ENCODE data around the gene XPR1.
A peak's percentile ranks its signal among the peaks of the same experiment; 100 is the strongest.

XPR1 gene

DNA sequence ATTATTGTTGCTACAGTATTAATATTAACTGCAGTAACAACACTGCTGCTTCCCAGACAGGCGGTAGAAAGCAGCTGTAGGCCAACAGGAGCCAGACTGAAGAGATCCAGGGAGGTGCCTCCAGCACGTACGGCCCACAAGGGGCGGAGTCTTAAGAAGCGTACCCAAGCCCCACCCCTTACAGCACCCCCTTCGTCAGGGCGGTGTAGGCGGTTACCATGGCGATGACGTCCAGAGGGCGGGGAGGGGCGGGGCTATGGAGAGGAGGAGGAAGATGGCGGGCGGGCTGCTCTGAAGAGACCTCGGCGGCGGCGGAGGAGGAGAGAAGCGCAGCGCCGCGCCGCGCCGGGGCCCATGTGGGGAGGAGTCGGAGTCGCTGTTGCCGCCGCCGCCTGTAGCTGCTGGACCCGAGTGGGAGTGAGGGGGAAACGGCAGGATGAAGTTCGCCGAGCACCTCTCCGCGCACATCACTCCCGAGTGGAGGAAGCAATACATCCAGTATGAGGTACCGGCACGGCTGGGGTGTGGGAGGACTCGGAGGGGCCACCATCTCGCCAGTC, at the start of gene XPR1:
XPR1 (plus strand) TSS at position 257 of the 560 bp plus-strand sequence; CDS start at position 437, 180 bp downstream.
- in situ Hi-C loops (cut with MboI; ENCODE audit: low sequenced_read_pairs, unreplicated experiment) = no loop called here
- TF ChIP-seq, protein P1, sequence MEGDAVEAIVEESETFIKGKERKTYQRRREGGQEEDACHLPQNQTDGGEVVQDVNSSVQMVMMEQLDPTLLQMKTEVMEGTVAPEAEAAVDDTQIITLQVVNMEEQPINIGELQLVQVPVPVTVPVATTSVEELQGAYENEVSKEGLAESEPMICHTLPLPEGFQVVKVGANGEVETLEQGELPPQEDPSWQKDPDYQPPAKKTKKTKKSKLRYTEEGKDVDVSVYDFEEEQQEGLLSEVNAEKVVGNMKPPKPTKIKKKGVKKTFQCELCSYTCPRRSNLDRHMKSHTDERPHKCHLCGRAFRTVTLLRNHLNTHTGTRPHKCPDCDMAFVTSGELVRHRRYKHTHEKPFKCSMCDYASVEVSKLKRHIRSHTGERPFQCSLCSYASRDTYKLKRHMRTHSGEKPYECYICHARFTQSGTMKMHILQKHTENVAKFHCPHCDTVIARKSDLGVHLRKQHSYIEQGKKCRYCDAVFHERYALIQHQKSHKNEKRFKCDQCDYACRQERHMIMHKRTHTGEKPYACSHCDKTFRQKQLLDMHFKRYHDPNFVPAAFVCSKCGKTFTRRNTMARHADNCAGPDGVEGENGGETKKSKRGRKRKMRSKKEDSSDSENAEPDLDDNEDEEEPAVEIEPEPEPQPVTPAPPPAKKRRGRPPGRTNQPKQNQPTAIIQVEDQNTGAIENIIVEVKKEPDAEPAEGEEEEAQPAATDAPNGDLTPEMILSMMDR (IDR thresholded peaks at IDR 0.05; ENCODE audit: borderline replicate concordance, control extremely low read depth, extremely low read depth, insufficient read depth, missing control alignments) = peak; percentile 7
- DNase-seq (ENCODE audit: low spot score) = peak; percentile 95

DNA sequence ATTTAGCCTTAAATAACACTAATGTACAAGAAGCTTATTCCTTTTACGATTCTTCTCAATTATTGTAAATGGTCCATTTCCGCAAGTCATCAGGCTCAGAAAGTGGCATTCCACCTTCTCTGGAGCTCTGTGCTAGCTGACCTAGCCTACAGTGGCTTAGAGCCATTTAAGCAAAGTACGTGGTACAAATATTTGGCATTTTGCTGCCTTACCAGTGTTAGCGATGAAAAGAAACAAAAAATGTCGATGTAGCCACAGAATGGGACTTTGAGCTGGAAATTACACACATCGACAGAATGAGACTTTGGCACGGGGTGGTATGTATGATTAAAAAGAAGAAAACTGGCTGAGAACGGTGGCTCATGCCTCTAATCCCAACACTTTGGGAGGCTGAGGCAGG, 47.0 kb upstream of the XPR1 start:
- in situ Hi-C loops (cut with MboI; ENCODE audit: low sequenced_read_pairs, unreplicated experiment) = no loop called here
- TF ChIP-seq, protein P1 (IDR thresholded peaks at IDR 0.05; ENCODE audit: borderline replicate concordance, control extremely low read depth, extremely low read depth, insufficient read depth, missing control alignments) = no peak
- DNase-seq (ENCODE audit: low spot score) = no peak

DNA sequence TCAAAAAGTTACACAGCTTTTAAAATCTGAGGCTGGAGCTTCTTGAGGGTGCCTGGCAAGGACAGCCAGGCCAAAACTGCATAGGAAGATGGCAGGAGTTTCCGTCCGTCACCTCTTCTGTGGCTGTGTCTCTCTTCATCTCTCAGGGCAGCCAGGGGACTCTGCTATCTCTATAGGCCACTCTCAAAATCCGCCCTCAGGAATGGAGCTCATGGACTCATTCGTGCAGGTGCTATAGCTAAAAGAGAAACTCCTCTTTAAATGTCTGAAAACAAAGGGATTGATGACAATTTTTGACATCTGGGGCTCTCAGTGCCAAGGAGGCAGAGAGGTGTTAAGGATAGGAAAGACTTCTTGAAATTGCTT, 45.8 kb upstream of the XPR1 start:
- DNase-seq (ENCODE audit: low spot score) = no peak

DNA sequence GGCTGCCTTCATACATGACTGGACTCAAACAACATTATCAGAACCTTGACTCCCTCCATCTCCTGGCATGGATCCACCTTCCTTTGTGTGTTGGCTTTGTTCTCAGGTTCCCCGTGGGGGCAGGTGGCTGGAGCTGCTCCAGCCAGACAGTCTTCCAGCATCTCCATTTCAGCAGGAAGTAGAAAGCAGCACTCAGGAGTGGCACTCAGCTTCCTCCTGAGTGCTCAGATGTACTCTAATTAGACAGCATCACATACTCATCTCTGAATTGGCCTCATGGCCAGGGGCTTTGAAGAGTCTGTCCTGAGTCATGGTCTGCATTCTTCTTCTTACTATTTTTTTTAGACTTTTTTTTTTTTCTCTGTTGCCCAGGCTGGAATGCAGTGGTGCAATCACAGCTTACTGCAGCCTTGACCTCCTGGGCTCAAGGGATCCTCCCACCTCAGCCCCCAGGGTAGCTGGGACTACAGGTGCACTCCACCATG, 45.1 kb upstream of the XPR1 start:
- TF ChIP-seq, protein P1 (IDR thresholded peaks at IDR 0.05; ENCODE audit: borderline replicate concordance, control extremely low read depth, extremely low read depth, insufficient read depth, missing control alignments) = no peak
- in situ Hi-C loops (cut with MboI; ENCODE audit: low sequenced_read_pairs, unreplicated experiment) = no loop called here
- DNase-seq (ENCODE audit: low spot score) = no peak

More for the DNA sequence above, 45.8 kb upstream of the XPR1 start:
- in situ Hi-C loops (cut with MboI; ENCODE audit: low sequenced_read_pairs, unreplicated experiment) = no loop called here
- TF ChIP-seq, protein P1 (IDR thresholded peaks at IDR 0.05; ENCODE audit: borderline replicate concordance, control extremely low read depth, extremely low read depth, insufficient read depth, missing control alignments) = no peak

DNA sequence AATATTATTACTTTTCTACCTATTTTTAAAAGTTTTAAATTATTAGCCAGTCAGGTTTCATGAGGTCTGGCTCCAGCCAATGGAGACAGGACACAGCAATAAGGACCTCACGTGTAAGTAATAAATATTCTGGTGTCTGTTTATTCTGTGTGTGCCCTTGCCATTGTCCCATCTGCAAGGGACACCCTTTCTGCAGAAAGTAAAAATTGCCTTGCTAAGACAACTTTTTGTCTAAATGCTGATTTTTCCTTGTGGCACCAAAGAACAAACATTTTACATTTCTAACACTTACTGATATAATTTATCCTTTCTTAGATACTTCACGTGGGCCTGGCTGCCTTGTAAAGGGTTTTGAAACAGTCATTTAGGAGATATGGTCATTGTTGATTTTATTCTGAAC, 43.7 kb upstream of the XPR1 start:
- in situ Hi-C loops (cut with MboI; ENCODE audit: low sequenced_read_pairs, unreplicated experiment) = no loop called here
- TF ChIP-seq, protein P1 (IDR thresholded peaks at IDR 0.05; ENCODE audit: borderline replicate concordance, control extremely low read depth, extremely low read depth, insufficient read depth, missing control alignments) = no peak

DNA sequence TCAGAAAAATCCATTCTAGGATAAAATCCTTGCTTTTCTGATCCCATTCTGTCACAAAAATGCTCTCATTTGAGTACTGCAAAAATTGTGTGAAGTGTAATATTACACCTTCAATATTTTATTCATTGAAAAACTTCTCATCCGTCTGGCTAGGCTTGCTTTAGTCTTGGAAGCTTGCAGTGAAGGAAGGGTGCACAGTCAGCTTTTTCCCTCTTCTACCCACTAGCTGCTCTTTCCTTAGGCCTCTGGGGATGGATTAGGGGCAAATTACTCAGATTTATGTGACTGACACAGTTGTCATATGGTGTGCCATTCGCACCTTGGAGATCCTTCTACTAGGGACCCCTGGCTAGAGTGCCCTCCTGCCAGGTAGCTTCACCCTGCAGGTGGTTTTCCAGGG, 40.9 kb upstream of the XPR1 start:
- DNase-seq (ENCODE audit: low spot score) = no peak
- TF ChIP-seq, protein P1 (IDR thresholded peaks at IDR 0.05; ENCODE audit: borderline replicate concordance, control extremely low read depth, extremely low read depth, insufficient read depth, missing control alignments) = no peak
- in situ Hi-C loops (cut with MboI; ENCODE audit: low sequenced_read_pairs, unreplicated experiment) = no loop called here

More for the DNA sequence above, 43.7 kb upstream of the XPR1 start:
- no peak for DNase-seq (ENCODE audit: low spot score)
